NOMO-1 treated with dmso at 0.1 percent for 144 hours (cell line): Measurements from ENCODE around the gene TRAFD1.
"Not testable (repeated sequence)": the region's sequence is repeated elsewhere in the genome, so short reads cannot be mapped to it uniquely, and the experiment has no call there.

Experiments
- DNase-seq: peaks from one replicate; lab custom pipeline; 2025; ENCODE audit not compliant: unreplicated experiment; lab: John Stamatoyannopoulos, UW

Gene TRAFD1

GRCh38 chr12:112158461-112159145 is 33.2 kb downstream of the TRAFD1 start:
- not testable (repeated sequence) for DNase-seq

- DNase-seq: no peak
Measured at GRCh38 chr12:112159146-112159541, 33.8 kb downstream of the TRAFD1 start.

GRCh38 chr12:112160611-112161010 is 35.3 kb downstream of the TRAFD1 start:
- DNase-seq: no peak

GRCh38 chr12:112161711-112162110 is 36.4 kb downstream of the TRAFD1 start:
- no peak for DNase-seq

GRCh38 chr12:112162241-112162790 is 37.0 kb downstream of the TRAFD1 start:
- no peak for DNase-seq

GRCh38 chr12:112163056-112163455 is 37.7 kb downstream of the TRAFD1 start:
- DNase-seq: no peak

GRCh38 chr12:112163471-112163991 is 38.2 kb downstream of the TRAFD1 start:
- no peak for DNase-seq

GRCh38 chr12:112164011-112164660 is 38.8 kb downstream of the TRAFD1 start:
- DNase-seq: no peak

- no peak for DNase-seq
Measured at GRCh38 chr12:112165624-112166023, 40.3 kb downstream of the TRAFD1 start.

GRCh38 chr12:112166051-112167015 is 41.0 kb downstream of the TRAFD1 start:
- no peak for DNase-seq

- DNase-seq: no peak
Measured at GRCh38 chr12:112167031-112167461, 41.7 kb downstream of the TRAFD1 start.

GRCh38 chr12:112167718-112168525 is 42.6 kb downstream of the TRAFD1 start:
- DNase-seq: no peak

- DNase-seq: no peak
Measured at GRCh38 chr12:112168561-112168971, 43.2 kb downstream of the TRAFD1 start.

- no peak for DNase-seq
Measured at GRCh38 chr12:112169161-112169872, 44.0 kb downstream of the TRAFD1 start.

- no peak for DNase-seq
Measured at GRCh38 chr12:112169966-112170365, 44.6 kb downstream of the TRAFD1 start.

- DNase-seq: peak; percentile 12
Measured at GRCh38 chr12:112170376-112170775, 45.0 kb downstream of the TRAFD1 start.

- DNase-seq: no peak
Measured at GRCh38 chr12:112170971-112171596, 45.7 kb downstream of the TRAFD1 start.

- DNase-seq: no peak
Measured at GRCh38 chr12:112172556-112173324, 47.4 kb downstream of the TRAFD1 start.
